Colonic mucosa (tissue), 4 donors: ENCODE measurements around the gene SLC12A9. TPM values are rescaled to one million over a fixed set of nuclear protein-coding genes. Genes with fewer than 3 reads are reported as not detected.

Experiments
- DNase-seq: peaks from one replicate; pipeline ENCODE4 v3.0.0-alpha.2; 2020
- H3K27ac ChIP-seq: fragments of 200-600 bp; one replicate; pipeline ENCODE4 v1.8.0; 2021
- H3K27me3 ChIP-seq: fragments of 200-600 bp; one replicate; pipeline ENCODE4 v1.8.0; 2021
- H3K36me3 ChIP-seq: fragments of 200-600 bp; one replicate; pipeline ENCODE4 v1.8.0; 2021
- H3K4me1 ChIP-seq: fragments of 200-600 bp; one replicate; pipeline ENCODE4 v1.8.0; 2021; ENCODE audit warnings: mild to moderate bottlenecking
- H3K4me3 ChIP-seq: fragments of 200-600 bp; one replicate; pipeline ENCODE4 v1.8.0; 2021
- H3K9ac ChIP-seq, 2 donors: one replicate each; pipeline ENCODE4 v1.7.0; 2013; ENCODE audit warnings: control low read depth in 2 of 2, low read depth in 2 of 2, low read length in 2 of 2
- H3K9me3 ChIP-seq: fragments of 200-600 bp; one replicate; pipeline ENCODE4 v1.8.0; 2021
- CTCF ChIP-seq: fragments of 200-600 bp; IDR thresholded peaks from one replicate; pipeline ENCODE4 v1.8.0; 2022; ENCODE audit warnings: antibody characterized with exemption, mild to moderate bottlenecking
- intact Hi-C: fragments of 100-400 bp; cut with DNase I; formaldehyde crosslinking; loops from one replicate; pipeline ENCODE4 v1.14.1; 2022
- total RNA-seq, 2 donors: library from RNA; stranded (reverse); fragmentation: NEBNext Ultra II Directional in 1 of 2; extraction: Animal tissue kit (Norgen Biotek cat#: 25700) in 1 of 2; gene quantifications; one replicate each; pipeline ENCODE4 v1.2.1, GENCODE V29; 2021
- donor health status: healthy.
- donor health status: DM: no; HTN: no; CAD: no.
- donor health status: DM: no; HTN: no; CAD: no.

The SLC12A9 gene
- total RNA-seq, 2 donors from 2014 or later = 24.1 to 35.9 TPM

- Histone ChIP-seq H3K4me3 (no peak overlapping the region), H3K9me3 (no peaks in the 10 kb centered on the region), H3K9ac (no peak overlapping the region), H3K27ac (no peak overlapping the region), H3K4me1 (no peaks in the 10 kb centered on the region), H3K27me3 (no peaks in the 10 kb centered on the region), H3K36me3 (no peaks in the 10 kb centered on the region)
- no peak for DNase-seq
- no peak for TF ChIP-seq CTCF
- intact Hi-C loops = no loop called here
Measured at GRCh38 chr7:100860702-100861615, 8.4 kb downstream of the SLC12A9 start.

- no peaks in the 10 kb centered on the region for H3K9me3 ChIP-seq
- H3K27me3 ChIP-seq = no peaks in the 10 kb centered on the region
- H3K9ac ChIP-seq = no peak overlapping the region
- no peak overlapping the region for H3K27ac ChIP-seq
- TF ChIP-seq CTCF = no peak
- peaks cover 3% of the 10 kb centered on the region for H3K4me1 ChIP-seq
- intact Hi-C loops = no loop called here
- DNase-seq = no peak
- no peak overlapping the region for H3K4me3 ChIP-seq
- no peaks in the 10 kb centered on the region for H3K36me3 ChIP-seq
Measured at GRCh38 chr7:100861616-100861985, 9.1 kb downstream of the SLC12A9 start.

GRCh38 chr7:100863406-100863950 is 11.0 kb downstream of the SLC12A9 start:
- peak; percentile 63 for DNase-seq
- TF ChIP-seq CTCF = no peak
- Histone ChIP-seq H3K4me3 (no peak overlapping the region), H3K27me3 (no peaks in the 10 kb centered on the region), H3K4me1 (peaks cover 6% of the 10 kb centered on the region), H3K9me3 (no peaks in the 10 kb centered on the region), H3K36me3 (no peaks in the 10 kb centered on the region), H3K9ac (peak overlapping the region in 1 of 2 donors; percentile 14), H3K27ac (no peak overlapping the region)
- intact Hi-C loops = no loop called here

- H3K4me1 ChIP-seq = peaks cover 6% of the 10 kb centered on the region
- no peak overlapping the region for H3K4me3 ChIP-seq
- TF ChIP-seq CTCF = no peak
- no peak for DNase-seq
- H3K27ac ChIP-seq = no peak overlapping the region
- no peaks in the 10 kb centered on the region for H3K9me3 ChIP-seq
- H3K27me3 ChIP-seq = no peaks in the 10 kb centered on the region
- no peak overlapping the region for H3K9ac ChIP-seq
- no peaks in the 10 kb centered on the region for H3K36me3 ChIP-seq
- intact Hi-C loops = no loop called here
Measured at GRCh38 chr7:100864263-100864845, 11.8 kb downstream of the SLC12A9 start.

- H3K9ac ChIP-seq = peak overlapping the region in 1 of 2 donors; percentile 43
- intact Hi-C loops = no loop called here
Measured at GRCh38 chr7:100865372-100865911, 12.9 kb downstream of the SLC12A9 start.

More at GRCh38 chr7:100865372-100865911, 12.9 kb downstream of the SLC12A9 start:
- Histone ChIP-seq H3K27me3 (no peaks in the 10 kb centered on the region), H3K9me3 (no peaks in the 10 kb centered on the region), H3K4me3 (peak overlapping the region; percentile 90), H3K27ac (peak overlapping the region; percentile 94), H3K4me1 (peaks cover 6% of the 10 kb centered on the region), H3K36me3 (no peaks in the 10 kb centered on the region)
- DNase-seq = no peak
- no peak for TF ChIP-seq CTCF
